SK-N-SH (cell line): ENCODE data around the gene NXNL1. TPM values are rescaled to one million over a fixed set of nuclear protein-coding genes. Genes with fewer than 3 reads are reported as not detected.

Experiments used
- CTCF ChIA-PET: fragments of 300-600, 350-600 bp; formaldehyde crosslinking; extraction: SDS; loops from one replicate; lab custom pipeline; 2021; lab: Yijun Ruan, JAX
- POLR2A ChIA-PET: fragments of 350-600 bp; sonication (Branson Sonifier 250); formaldehyde crosslinking; extraction: SDS; loops from one replicate; lab custom pipeline; 2020; ENCODE audit warnings: antibody characterized with exemption, inconsistent platforms; lab: Yijun Ruan, JAX
- DNase-seq: peaks from one replicate; pipeline ENCODE4 v3.0.0; 2012
- H2AFZ ChIP-seq: fragments of 200-600 bp; sonication (generic); 2 replicates; pipeline ENCODE4 v1.8.1; 2016; ENCODE audit warnings: antibody characterized with exemption, mild to moderate bottlenecking, low read depth
- H3F3A ChIP-seq: fragments of 200-600 bp; sonication (generic); replicated peaks from 2 replicates; pipeline ENCODE3; 2016; ENCODE audit warnings: antibody characterized with exemption, mild to moderate bottlenecking; ENCODE audit not compliant: insufficient read depth
- H3K27ac ChIP-seq, 2 experiments: fragments of 200-500 bp in 1 of 2; fragments of 200-600 bp in 1 of 2; sonication (Bioruptor generic) in 1 of 2; sonication (generic), shearing (Covaris generic) in 1 of 2; 2 replicates each; pipeline versions ENCODE4 v1.5.1 to v1.6.1; 2014 to 2016; ENCODE audit warnings: low read depth in 2 of 2, inconsistent platforms in 1 of 2, low read length in 1 of 2, mild to moderate bottlenecking in 1 of 2, mixed read lengths in 1 of 2
- H3K27me3 ChIP-seq: fragments of 200-600 bp; sonication (generic), shearing (Covaris generic); 2 replicates; pipeline ENCODE4 v1.6.1; 2016; ENCODE audit warnings: mixed run types; ENCODE audit not compliant: insufficient read depth
- H3K36me3 ChIP-seq, 2 experiments: fragments of 200-500 bp in 1 of 2; fragments of 200-600 bp in 1 of 2; sonication (Bioruptor generic) in 1 of 2; sonication (generic) in 1 of 2; replicated peaks in 1 of 2; 2 replicates each; pipeline versions ENCODE3 to v1.5.1; 2014 to 2016; ENCODE audit warnings: low read length in 1 of 2, mild to moderate bottlenecking in 1 of 2; ENCODE audit not compliant: insufficient read depth in 2 of 2, control insufficient read depth in 1 of 2
- H3K4me1 ChIP-seq, 2 experiments: fragments of 200-500 bp in 1 of 2; fragments of 200-600 bp in 1 of 2; sonication (Bioruptor generic) in 1 of 2; sonication (generic), shearing (Covaris generic) in 1 of 2; 2 replicates each; pipeline versions ENCODE4 v1.5.1 to v1.6.1; 2014 to 2016; ENCODE audit warnings: low read depth in 1 of 2, low read length in 1 of 2, mixed run types in 1 of 2; ENCODE audit not compliant: insufficient read depth in 2 of 2, control insufficient read depth in 1 of 2
- H3K4me2 ChIP-seq: fragments of 200-600 bp; sonication (generic), shearing (Covaris generic); 2 replicates; pipeline ENCODE4 v1.6.1; 2017; ENCODE audit warnings: mixed run types
- H3K4me3 ChIP-seq, 2 experiments: fragments of 200-500 bp in 1 of 2; fragments of 200-600 bp in 1 of 2; sonication (Bioruptor generic) in 1 of 2; sonication (generic), shearing (Covaris generic) in 1 of 2; 2 replicates each; pipeline versions ENCODE4 v1.5.1 to v1.8.1; 2014 to 2016; ENCODE audit warnings: low read depth in 2 of 2, inconsistent platforms in 1 of 2, low read length in 1 of 2, mild to moderate bottlenecking in 1 of 2, mixed read lengths in 1 of 2, moderate library complexity in 1 of 2
- H3K79me2 ChIP-seq: fragments of 200-600 bp; sonication (generic); 2 replicates; pipeline ENCODE4 v1.8.1; 2017; ENCODE audit warnings: mild to moderate bottlenecking; ENCODE audit not compliant: insufficient read depth
- H3K9ac ChIP-seq: fragments of 200-600 bp; sonication (generic); 2 replicates; pipeline ENCODE4 v1.6.1; 2017; ENCODE audit warnings: mixed run types
- H3K9me2 ChIP-seq: fragments of 200-600 bp; sonication (generic); 2 replicates; pipeline ENCODE4 v1.6.1; 2017; ENCODE audit warnings: mixed run types
- H3K9me3 ChIP-seq: fragments of 200-600 bp; sonication (generic); 2 replicates; pipeline ENCODE4 v1.6.1; 2017; ENCODE audit warnings: mixed run types, mild to moderate bottlenecking, moderate library complexity
- H4K20me1 ChIP-seq: fragments of 200-600 bp; sonication (generic); 2 replicates; pipeline ENCODE4 v1.6.1; 2017; ENCODE audit warnings: mild to moderate bottlenecking, mixed run types; ENCODE audit not compliant: insufficient read depth
- CHD2 ChIP-seq: fragments of 150-350 bp; IDR thresholded peaks from 2 replicates; pipeline ENCODE4 v1.6.1; 2018; ENCODE audit warnings: low read length; ENCODE audit not compliant: partially characterized antibody
- EP300 ChIP-seq, 2 experiments: IDR thresholded peaks; 2 replicates each; pipeline versions ENCODE4 v1.4.0 to v1.6.1; 2012; ENCODE audit warnings: borderline replicate concordance in 1 of 2, low read depth in 1 of 2, low read length in 1 of 2
- FOXJ3 ChIP-seq: sonication (generic); formaldehyde crosslinking; IDR thresholded peaks from 2 replicates; pipeline ENCODE4 v1.5.1; 2020; ENCODE audit warnings: mild to moderate bottlenecking, missing genetic modification reagents
- FOXM1 ChIP-seq: IDR thresholded peaks from 2 replicates; pipeline ENCODE4 v1.4.0; 2012; ENCODE audit warnings: low read depth, mild to moderate bottlenecking
- JUND ChIP-seq: IDR thresholded peaks from 2 replicates; pipeline ENCODE4 v1.4.0; 2012
- MAX ChIP-seq: IDR thresholded peaks from 2 replicates; pipeline ENCODE4 v1.4.0; 2012; ENCODE audit warnings: low read depth
- MXI1 ChIP-seq: IDR thresholded peaks from 2 replicates; pipeline ENCODE4 v1.6.1; 2012; ENCODE audit warnings: mild to moderate bottlenecking, low read depth, low read length, improper control_type of control experiment
- NFIC ChIP-seq: IDR thresholded peaks from 2 replicates; pipeline ENCODE4 v1.4.0; 2012; ENCODE audit warnings: borderline replicate concordance
- NRF1 ChIP-seq: IDR thresholded peaks from 2 replicates; pipeline ENCODE4 v1.6.1; 2012; ENCODE audit warnings: low read depth, mild to moderate bottlenecking, low read length
- REST ChIP-seq: IDR thresholded peaks from 2 replicates; pipeline ENCODE4 v1.6.1; 2012; ENCODE audit warnings: mild to moderate bottlenecking, low read depth, low read length, moderate library complexity
- RFX5 ChIP-seq: IDR thresholded peaks from 2 replicates; pipeline ENCODE4 v1.6.1; 2012; ENCODE audit warnings: mild to moderate bottlenecking, improper control_type of control experiment, low read length
- SIN3A ChIP-seq: IDR thresholded peaks from 2 replicates; pipeline ENCODE4 v1.6.1; 2012; ENCODE audit warnings: low read depth, mild to moderate bottlenecking, low read length, moderate library complexity, borderline replicate concordance
- TAF1 ChIP-seq: IDR thresholded peaks from 2 replicates; pipeline ENCODE4 v1.6.1; 2012; ENCODE audit warnings: low read depth, mild to moderate bottlenecking, low read length, moderate library complexity, borderline replicate concordance
- TCF12 ChIP-seq: IDR thresholded peaks from 2 replicates; pipeline ENCODE4 v1.4.0; 2012
- TEAD4 ChIP-seq: IDR thresholded peaks from 2 replicates; pipeline ENCODE4 v1.4.0; 2012; ENCODE audit warnings: mild to moderate bottlenecking, borderline replicate concordance; ENCODE audit not compliant: insufficient read depth
- USF1 ChIP-seq: IDR thresholded peaks from 2 replicates; pipeline ENCODE4 v1.4.0; 2012; ENCODE audit warnings: low read depth, borderline replicate concordance
- USF2 ChIP-seq: fragments of 150-350 bp; IDR thresholded peaks from 2 replicates; pipeline ENCODE4 v1.6.1; 2017; ENCODE audit warnings: antibody characterized with exemption, low read length, low read depth, borderline replicate concordance
- WGBS: methylation state at CpG from one replicate; pipeline ENCODE4 v1.1.6; 2017; ENCODE audit warnings: low lambda C conversion rate; 5-methylcytosine and 5-hydroxymethylcytosine counted together
- polyA plus RNA-seq, 3 experiments: library from polyadenylated mRNA; depleted of rRNA; stranded (reverse); fragments of >200 nt; gene quantifications; 2 replicates each; pipeline ENCODE4 v1.2.3, GENCODE V29; 2012

The NXNL1 gene
- polyA plus RNA-seq, 1 of the 3 experiments (the other 2 are of a cell fraction) = not detected

GRCh38 chr19:17470068-17470841 lies 9.5 kb upstream of the NXNL1 start, which contains the start of gene SLC27A1 (continued):
- TF ChIP-seq SIN3A = 0 out of 2 replicates have a peak, but pooled peaks have one; percentile 24
- no peak for TF ChIP-seq NFIC
- no peak for TF ChIP-seq USF1
- TF ChIP-seq FOXM1 = no peak
- no peak for TF ChIP-seq REST
- peak; percentile 32 for TF ChIP-seq NRF1
- TF ChIP-seq TAF1 = no peak

- CTCF ChIA-PET = interaction anchor here (0.9 to 2.7 kb wide), 9 partner anchors 27 to 136 kb away, joined by 3 to 8 read pairs (median 5); partner anchors contain the start of gene PGLS
- no peaks in the 10 kb centered on the region; the same call in 1 of the 2 replicates for H4K20me1 ChIP-seq
- peak; percentile 88 for DNase-seq
- TF ChIP-seq EP300 (IDR thresholded peaks at IDR 0.05; ENCODE audit: borderline replicate concordance in 1 of 2, low read depth in 1 of 2, low read length in 1 of 2) (no peak), NRF1 (no peak), RFX5 (no peak), USF1 (peak; percentile 43; the same call in 1 of the 2 replicates), MXI1 (peak; percentile 98), MAX (peak; percentile 60), REST (no peak), FOXJ3 (CRISPR knock-in tag) (no peak), JUND (no peak), CHD2 (peak; percentile 29), TAF1 (0 out of 2 replicates have a peak, but pooled peaks have one; percentile 26), FOXM1 (no peak), TEAD4 (no peak), USF2 (no peak), TCF12 (no peak)
Observed at GRCh38 chr19:17469481-17470067, 8.8 kb upstream of the NXNL1 start.

More at GRCh38 chr19:17469481-17470067, 8.8 kb upstream of the NXNL1 start:
- Histone ChIP-seq H3K79me2 (peaks cover 34% of the 10 kb centered on the region), H3F3A (peaks cover 3% of the 10 kb centered on the region), H2AFZ (peak overlapping the region; percentile 90), H3K4me1 (peaks cover 11 to 17% of the 10 kb centered on the region in 2 experiments; a peak in 3 of 4 replicates), H3K4me3 (peak overlapping the region; percentile 67 to 72), H3K9me3 (no peaks in the 10 kb centered on the region), H3K9ac (peak overlapping the region; percentile 70), H3K27ac (peak overlapping the region; percentile 72 to 80), H3K4me2 (peak overlapping the region; percentile 93), H3K9me2 (no peaks in the 10 kb centered on the region), H3K27me3 (no peaks in the 10 kb centered on the region), H3K36me3 (no peaks in the 10 kb centered on the region)
- WGBS = under 1% methylated on average over 28 of the region's 31 CpGs
- POLR2A ChIA-PET = interaction anchor here (0.6 to 0.9 kb wide), 2 partner anchors 42 to 50 kb away, joined by 4 read pairs; partner anchors contain the start of genes MVB12A and PGLS
